Measurements from ENCODE around the gene ZNF394.

ZNF394 gene

DNA sequence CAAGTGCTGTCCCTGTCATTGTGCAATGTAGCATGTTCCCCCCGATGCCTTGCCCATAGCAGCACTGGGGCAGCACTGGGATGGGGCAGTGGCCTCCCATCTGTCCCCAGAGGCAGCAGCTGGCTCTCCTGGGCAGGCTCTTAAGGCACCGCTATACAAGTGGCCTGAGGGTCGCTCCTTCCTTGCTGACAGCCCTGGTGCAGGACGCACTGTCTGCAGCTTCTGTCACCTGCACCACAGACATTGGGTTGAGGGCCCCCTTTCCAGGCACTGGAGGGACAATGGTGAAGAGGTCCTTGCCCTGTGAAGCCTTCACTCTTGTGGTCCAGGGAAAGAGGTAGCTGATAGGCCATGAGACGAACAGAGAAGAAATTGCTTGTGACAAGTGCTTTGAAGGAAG is 50.8 kb downstream of the ZNF394 start:
- DNase-seq (ENCODE audit: low read depth), result no peak

DNA sequence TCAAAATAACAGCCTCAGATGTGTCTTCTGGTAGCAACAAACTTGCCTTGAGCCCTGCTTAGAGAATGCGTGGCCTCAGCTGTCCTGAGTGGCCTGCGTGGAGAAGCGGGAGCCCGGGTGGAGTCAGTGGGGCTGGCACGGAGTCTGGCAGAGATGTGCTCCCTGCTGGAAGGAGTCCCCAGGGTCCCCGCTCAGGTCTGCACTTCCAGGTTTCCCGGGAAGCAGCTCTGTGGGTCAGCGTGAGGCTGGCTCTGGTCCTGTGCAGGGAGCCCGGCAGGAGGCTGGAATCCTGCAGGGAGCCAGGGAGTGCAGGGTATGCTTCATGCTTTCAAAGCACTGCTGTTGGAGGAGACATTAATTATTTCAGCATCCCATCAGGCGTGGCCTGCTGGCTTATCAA is 51.2 kb downstream of the ZNF394 start:
- no peak for DNase-seq (ENCODE audit: low read depth)

GRCh38 chr7:99447943-99448342 is 52.1 kb downstream of the ZNF394 start:
- DNase-seq (ENCODE audit: low read depth), result no peak

GRCh38 chr7:99446096-99446495 is 54.0 kb downstream of the ZNF394 start:
- DNase-seq (ENCODE audit: low read depth), result no peak
